Measurements from ENCODE around the gene PRPS2.

PRPS2 gene

GRCh38 chrX:12814420-12814819, 23.2 kb downstream of the PRPS2 start:
- no peak overlapping the region for H2AK5ac ChIP-seq (ENCODE audit: low read length)
- no peaks in the 10 kb centered on the region for H3K4me1 ChIP-seq (ENCODE audit: control insufficient read depth, low read depth, low read length)
- no peak overlapping the region for H2BK5ac ChIP-seq (ENCODE audit: low read length)
- no peak overlapping the region for H3K4ac ChIP-seq (ENCODE audit: low read depth, low read length)
- no peak overlapping the region for H3K4me3 ChIP-seq (ENCODE audit: low read length)
- H3K4me2 ChIP-seq (ENCODE audit: low read length) = no peak overlapping the region
- no peak overlapping the region for H3K56ac ChIP-seq (ENCODE audit: low read length)
- no peak overlapping the region for H3K9ac ChIP-seq (ENCODE audit: low read length)
- H3K79me2 ChIP-seq (ENCODE audit: control insufficient read depth, insufficient read depth, low read length) = no peaks in the 10 kb centered on the region
- DNase-seq = peak; percentile 65
- no peak overlapping the region for H3K18ac ChIP-seq (ENCODE audit: low read length)
- H2BK15ac ChIP-seq (replicated peaks; ENCODE audit: low read depth) = no peak overlapping the region
- no peaks in the 10 kb centered on the region for H3K79me1 ChIP-seq (ENCODE audit: low read length)
- H2BK120ac ChIP-seq (ENCODE audit: low read depth, low read length) = no peak overlapping the region
- H3K27me3 ChIP-seq (ENCODE audit: insufficient read depth, low read length, poor library complexity) = no peaks in the 10 kb centered on the region
- no peak overlapping the region for H4K8ac ChIP-seq (ENCODE audit: low read depth, low read length)
- H4K5ac ChIP-seq (ENCODE audit: low read length) = no peak overlapping the region
- WGBS (ENCODE audit: extremely low coverage, insufficient coverage, low lambda C conversion rate) = no CpG with 5 or more reads among the region's 4 CpGs
- no peaks in the 10 kb centered on the region for H3K36me3 ChIP-seq (ENCODE audit: control insufficient read depth, insufficient read depth, low read length)
- H3K23ac ChIP-seq (ENCODE audit: low read length) = no peak overlapping the region
- H3K27ac ChIP-seq (ENCODE audit: low read depth, low read length) = no peak overlapping the region

GRCh38 chrX:12817528-12817927, 26.3 kb downstream of the PRPS2 start:
- H4K5ac ChIP-seq (ENCODE audit: low read length) = no peak overlapping the region
- H2AK5ac ChIP-seq (ENCODE audit: low read length) = no peak overlapping the region
- no peak overlapping the region for H2BK15ac ChIP-seq (replicated peaks; ENCODE audit: low read depth)
- no peak overlapping the region for H3K4ac ChIP-seq (ENCODE audit: low read depth, low read length)
- H3K9ac ChIP-seq (ENCODE audit: low read length) = no peak overlapping the region
- no peaks in the 10 kb centered on the region for H3K79me2 ChIP-seq (ENCODE audit: control insufficient read depth, insufficient read depth, low read length)
- H3K23ac ChIP-seq (ENCODE audit: low read length) = no peak overlapping the region
- H3K36me3 ChIP-seq (ENCODE audit: control insufficient read depth, insufficient read depth, low read length) = no peaks in the 10 kb centered on the region
- no peak for DNase-seq
- no peak overlapping the region for H4K8ac ChIP-seq (ENCODE audit: low read depth, low read length)
- no peak overlapping the region for H3K18ac ChIP-seq (ENCODE audit: low read length)
- H3K27me3 ChIP-seq (ENCODE audit: insufficient read depth, low read length, poor library complexity) = no peaks in the 10 kb centered on the region
- no peaks in the 10 kb centered on the region for H3K79me1 ChIP-seq (ENCODE audit: low read length)
- H3K4me1 ChIP-seq (ENCODE audit: control insufficient read depth, low read depth, low read length) = no peaks in the 10 kb centered on the region
- no peak overlapping the region for H2BK5ac ChIP-seq (ENCODE audit: low read length)
- H3K4me3 ChIP-seq (ENCODE audit: low read length) = no peak overlapping the region
- H3K27ac ChIP-seq (ENCODE audit: low read depth, low read length) = no peak overlapping the region
- WGBS (ENCODE audit: extremely low coverage, insufficient coverage, low lambda C conversion rate) = no CpG with 5 or more reads among the region's 5 CpGs
- H2BK120ac ChIP-seq (ENCODE audit: low read depth, low read length) = no peak overlapping the region
- H3K4me2 ChIP-seq (ENCODE audit: low read length) = no peak overlapping the region
- H3K56ac ChIP-seq (ENCODE audit: low read length) = no peak overlapping the region

- no peaks in the 10 kb centered on the region for H3K4me1 ChIP-seq (ENCODE audit: control insufficient read depth, low read depth, low read length)
- H3K27me3 ChIP-seq (ENCODE audit: insufficient read depth, low read length, poor library complexity) = no peaks in the 10 kb centered on the region
- H2AK5ac ChIP-seq (ENCODE audit: low read length) = no peak overlapping the region
- H4K5ac ChIP-seq (ENCODE audit: low read length) = no peak overlapping the region
- H2BK120ac ChIP-seq (ENCODE audit: low read depth, low read length) = no peak overlapping the region
- no peak overlapping the region for H3K18ac ChIP-seq (ENCODE audit: low read length)
- no peak overlapping the region for H3K4me2 ChIP-seq (ENCODE audit: low read length)
- no peak overlapping the region for H2BK5ac ChIP-seq (ENCODE audit: low read length)
- no peaks in the 10 kb centered on the region for H3K36me3 ChIP-seq (ENCODE audit: control insufficient read depth, insufficient read depth, low read length)
- no peak overlapping the region for H3K4ac ChIP-seq (ENCODE audit: low read depth, low read length)
- H3K9ac ChIP-seq (ENCODE audit: low read length) = no peak overlapping the region
- H2BK15ac ChIP-seq (replicated peaks; ENCODE audit: low read depth) = no peak overlapping the region
- H3K56ac ChIP-seq (ENCODE audit: low read length) = no peak overlapping the region
- no CpG with 5 or more reads among the region's 9 CpGs for WGBS (ENCODE audit: extremely low coverage, insufficient coverage, low lambda C conversion rate)
- no peak overlapping the region for H3K4me3 ChIP-seq (ENCODE audit: low read length)
- H3K27ac ChIP-seq (ENCODE audit: low read depth, low read length) = no peak overlapping the region
- DNase-seq = peak; percentile 11
- H4K8ac ChIP-seq (ENCODE audit: low read depth, low read length) = no peak overlapping the region
- H3K79me2 ChIP-seq (ENCODE audit: control insufficient read depth, insufficient read depth, low read length) = no peaks in the 10 kb centered on the region
- H3K23ac ChIP-seq (ENCODE audit: low read length) = no peak overlapping the region
- no peaks in the 10 kb centered on the region for H3K79me1 ChIP-seq (ENCODE audit: low read length)
These were observed 28.0 kb downstream of the PRPS2 start for GRCh38 chrX:12819222-12819621.

GRCh38 chrX:12820737-12821136, 29.5 kb downstream of the PRPS2 start:
- no peak overlapping the region for H4K8ac ChIP-seq (ENCODE audit: low read depth, low read length)
- no peak overlapping the region for H2AK5ac ChIP-seq (ENCODE audit: low read length)
- H3K4me1 ChIP-seq (ENCODE audit: control insufficient read depth, low read depth, low read length) = no peaks in the 10 kb centered on the region
- no peaks in the 10 kb centered on the region for H3K27me3 ChIP-seq (ENCODE audit: insufficient read depth, low read length, poor library complexity)
- H3K4me3 ChIP-seq (ENCODE audit: low read length) = no peak overlapping the region
- H3K79me2 ChIP-seq (ENCODE audit: control insufficient read depth, insufficient read depth, low read length) = no peaks in the 10 kb centered on the region
- no peak overlapping the region for H3K23ac ChIP-seq (ENCODE audit: low read length)
- H3K18ac ChIP-seq (ENCODE audit: low read length) = no peak overlapping the region
- no peak overlapping the region for H3K27ac ChIP-seq (ENCODE audit: low read depth, low read length)
- H3K4me2 ChIP-seq (ENCODE audit: low read length) = no peak overlapping the region
- no peak for DNase-seq
- H2BK120ac ChIP-seq (ENCODE audit: low read depth, low read length) = no peak overlapping the region
- no peak overlapping the region for H4K5ac ChIP-seq (ENCODE audit: low read length)
- no peak overlapping the region for H3K9ac ChIP-seq (ENCODE audit: low read length)
- H3K36me3 ChIP-seq (ENCODE audit: control insufficient read depth, insufficient read depth, low read length) = no peaks in the 10 kb centered on the region
- WGBS (ENCODE audit: extremely low coverage, insufficient coverage, low lambda C conversion rate) = no CpG with 5 or more reads among the region's 7 CpGs
- H2BK5ac ChIP-seq (ENCODE audit: low read length) = no peak overlapping the region
- no peak overlapping the region for H2BK15ac ChIP-seq (replicated peaks; ENCODE audit: low read depth)
- no peak overlapping the region for H3K56ac ChIP-seq (ENCODE audit: low read length)
- H3K4ac ChIP-seq (ENCODE audit: low read depth, low read length) = no peak overlapping the region
- no peaks in the 10 kb centered on the region for H3K79me1 ChIP-seq (ENCODE audit: low read length)

GRCh38 chrX:12824944-12825343, 33.7 kb downstream of the PRPS2 start:
- H2BK120ac ChIP-seq (ENCODE audit: low read depth, low read length) = no peak overlapping the region
- H4K8ac ChIP-seq (ENCODE audit: low read depth, low read length) = no peak overlapping the region
- H3K27ac ChIP-seq (ENCODE audit: low read depth, low read length) = no peak overlapping the region
- no peak overlapping the region for H3K23ac ChIP-seq (ENCODE audit: low read length)
- H3K4me1 ChIP-seq (ENCODE audit: control insufficient read depth, low read depth, low read length) = no peaks in the 10 kb centered on the region
- no peak overlapping the region for H3K9ac ChIP-seq (ENCODE audit: low read length)
- no peak overlapping the region for H2AK5ac ChIP-seq (ENCODE audit: low read length)
- no peak overlapping the region for H3K18ac ChIP-seq (ENCODE audit: low read length)
- no peaks in the 10 kb centered on the region for H3K79me2 ChIP-seq (ENCODE audit: control insufficient read depth, insufficient read depth, low read length)
- no peak overlapping the region for H3K4me3 ChIP-seq (ENCODE audit: low read length)
- no peaks in the 10 kb centered on the region for H3K27me3 ChIP-seq (ENCODE audit: insufficient read depth, low read length, poor library complexity)
- no peak overlapping the region for H3K4ac ChIP-seq (ENCODE audit: low read depth, low read length)
- no peak overlapping the region for H2BK5ac ChIP-seq (ENCODE audit: low read length)
- no peak overlapping the region for H2BK15ac ChIP-seq (replicated peaks; ENCODE audit: low read depth)
- no peaks in the 10 kb centered on the region for H3K79me1 ChIP-seq (ENCODE audit: low read length)
- DNase-seq = peak; percentile 42
- no CpG with 5 or more reads among the region's 9 CpGs for WGBS (ENCODE audit: extremely low coverage, insufficient coverage, low lambda C conversion rate)
- no peak overlapping the region for H4K5ac ChIP-seq (ENCODE audit: low read length)
- H3K4me2 ChIP-seq (ENCODE audit: low read length) = no peak overlapping the region
- H3K56ac ChIP-seq (ENCODE audit: low read length) = no peak overlapping the region
- no peaks in the 10 kb centered on the region for H3K36me3 ChIP-seq (ENCODE audit: control insufficient read depth, insufficient read depth, low read length)

GRCh38 chrX:12825801-12826200, 34.6 kb downstream of the PRPS2 start:
- H2BK120ac ChIP-seq (ENCODE audit: low read depth, low read length) = no peak overlapping the region
- no peak overlapping the region for H3K4me3 ChIP-seq (ENCODE audit: low read length)
- H3K4me1 ChIP-seq (ENCODE audit: control insufficient read depth, low read depth, low read length) = no peaks in the 10 kb centered on the region
- H3K27ac ChIP-seq (ENCODE audit: low read depth, low read length) = no peak overlapping the region
- H3K23ac ChIP-seq (ENCODE audit: low read length) = no peak overlapping the region
- no peak overlapping the region for H3K18ac ChIP-seq (ENCODE audit: low read length)
- no peaks in the 10 kb centered on the region for H3K79me2 ChIP-seq (ENCODE audit: control insufficient read depth, insufficient read depth, low read length)
- H4K5ac ChIP-seq (ENCODE audit: low read length) = no peak overlapping the region
- no peak overlapping the region for H3K9ac ChIP-seq (ENCODE audit: low read length)
- no peak overlapping the region for H3K4me2 ChIP-seq (ENCODE audit: low read length)
- H3K79me1 ChIP-seq (ENCODE audit: low read length) = no peaks in the 10 kb centered on the region
- H2BK15ac ChIP-seq (replicated peaks; ENCODE audit: low read depth) = no peak overlapping the region
- no peak overlapping the region for H2AK5ac ChIP-seq (ENCODE audit: low read length)
- no CpG with 5 or more reads among the region's 8 CpGs for WGBS (ENCODE audit: extremely low coverage, insufficient coverage, low lambda C conversion rate)
- no peak overlapping the region for H2BK5ac ChIP-seq (ENCODE audit: low read length)
- H3K36me3 ChIP-seq (ENCODE audit: control insufficient read depth, insufficient read depth, low read length) = no peaks in the 10 kb centered on the region
- no peaks in the 10 kb centered on the region for H3K27me3 ChIP-seq (ENCODE audit: insufficient read depth, low read length, poor library complexity)
- no peak overlapping the region for H4K8ac ChIP-seq (ENCODE audit: low read depth, low read length)
- H3K56ac ChIP-seq (ENCODE audit: low read length) = no peak overlapping the region
- DNase-seq = peak; percentile 61
- no peak overlapping the region for H3K4ac ChIP-seq (ENCODE audit: low read depth, low read length)

Data from mesendoderm (in vitro differentiated cells).